Right lobe of liver (tissue), 4 donors: ENCODE results near the gene POC1A.

ENCODE experiments used
- POLR2A ChIP-seq: fragments of 450-650 bp; IDR thresholded peaks from one replicate; pipeline ENCODE4 v1.6.1; 2017; ENCODE audit warnings: antibody characterized with exemption, mild to moderate bottlenecking
- TF ChIP-seq, protein P1 (sequence below), 4 donors: fragments of 200-600 bp in 3 of 4; fragments of 450-650 bp in 1 of 4; IDR thresholded peaks; one replicate each; pipeline versions ENCODE4 v1.5.1 to v1.8.0; 2016 to 2022; ENCODE audit warnings: antibody characterized with exemption in 4 of 4, mild to moderate bottlenecking in 2 of 4
- donor health status: DM: no; HTN: no; CAD: no.
- donor health status: DM: no; HTN: no; CAD: no.
- donor health status: DM: no; HTN: yes; CAD: no.

DNA sequence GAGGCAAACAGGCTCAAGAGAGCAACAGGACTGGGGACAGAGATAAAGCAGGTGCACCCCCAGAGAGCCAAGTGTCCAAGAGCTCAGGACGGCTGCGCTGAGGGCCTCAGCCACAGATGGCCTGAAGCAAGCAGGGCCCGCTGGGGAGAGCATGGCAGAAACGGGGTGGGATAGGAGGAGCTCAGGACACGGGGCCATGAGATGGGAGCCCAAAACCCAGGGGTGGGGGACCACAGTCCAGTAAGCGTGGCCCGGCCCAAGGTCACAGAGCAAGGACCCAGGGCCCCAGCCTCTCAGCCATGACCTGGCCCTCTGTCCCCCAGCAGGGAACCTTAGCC lies 107.4 kb downstream of the POC1A start:
- TF ChIP-seq, protein P1, sequence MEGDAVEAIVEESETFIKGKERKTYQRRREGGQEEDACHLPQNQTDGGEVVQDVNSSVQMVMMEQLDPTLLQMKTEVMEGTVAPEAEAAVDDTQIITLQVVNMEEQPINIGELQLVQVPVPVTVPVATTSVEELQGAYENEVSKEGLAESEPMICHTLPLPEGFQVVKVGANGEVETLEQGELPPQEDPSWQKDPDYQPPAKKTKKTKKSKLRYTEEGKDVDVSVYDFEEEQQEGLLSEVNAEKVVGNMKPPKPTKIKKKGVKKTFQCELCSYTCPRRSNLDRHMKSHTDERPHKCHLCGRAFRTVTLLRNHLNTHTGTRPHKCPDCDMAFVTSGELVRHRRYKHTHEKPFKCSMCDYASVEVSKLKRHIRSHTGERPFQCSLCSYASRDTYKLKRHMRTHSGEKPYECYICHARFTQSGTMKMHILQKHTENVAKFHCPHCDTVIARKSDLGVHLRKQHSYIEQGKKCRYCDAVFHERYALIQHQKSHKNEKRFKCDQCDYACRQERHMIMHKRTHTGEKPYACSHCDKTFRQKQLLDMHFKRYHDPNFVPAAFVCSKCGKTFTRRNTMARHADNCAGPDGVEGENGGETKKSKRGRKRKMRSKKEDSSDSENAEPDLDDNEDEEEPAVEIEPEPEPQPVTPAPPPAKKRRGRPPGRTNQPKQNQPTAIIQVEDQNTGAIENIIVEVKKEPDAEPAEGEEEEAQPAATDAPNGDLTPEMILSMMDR (IDR thresholded peaks at IDR 0.05) = no peak
- TF ChIP-seq POLR2A = no peak
